Cardiac septum (tissue), 1 donor: Measurements from ENCODE around the gene ZNF280D. TPM values are rescaled to one million over a fixed set of nuclear protein-coding genes. Genes with fewer than 3 reads are reported as not detected.
"Not testable (repeated sequence)": the region's sequence is repeated elsewhere in the genome, so short reads cannot be mapped to it uniquely, and the experiment has no call there.

Source experiments
- DNase-seq: peaks from one replicate; pipeline ENCODE4 v3.0.0-alpha.2; 2020; ENCODE audit warnings: low spot score
- intact Hi-C: fragments of 100-400 bp; cut with DNase I; formaldehyde crosslinking; loops from one replicate; pipeline ENCODE4 v1.14.0; 2022
- long read RNA-seq: library from polyadenylated mRNA; unstranded; transcript quantifications from one replicate; pipeline ENCODE4 v2.0.0, GENCODE V29; 2021
- total RNA-seq: library from RNA; stranded (reverse); fragmentation: NEBNext Ultra II Directional; extraction: Animal tissue kit (Norgen Biotek cat#: 25700); gene quantifications from one replicate; pipeline ENCODE4 v1.2.1, GENCODE V29; 2021
- donor health status: DM: no; HTN: no; CAD: no.

Gene ZNF280D
- total RNA-seq = 34.7 TPM
- long read RNA-seq, partial matches to known transcripts = 2 of 8 reads
- long read RNA-seq, other reads (novel, unspliced or antisense) = 5 of 8 reads

- intact Hi-C loops = loop anchor here (1.0 to 10.0 kb wide), 2 partner anchors 151 to 185 kb away; partner anchors contain the start of gene TCF12
Measured at GRCh38 chr15:56733136-56734012, at the start of gene ZNF280D. ZNF280D (minus strand) TSS chr15:56733509; CDS start chr15:56707109, 26,400 bp downstream.

GRCh38 chr15:56782306-56782705 lies 49.0 kb upstream of the ZNF280D start:
- intact Hi-C loops = no loop called here
- DNase-seq = no peak

More at GRCh38 chr15:56733136-56734012, at the start of gene ZNF280D:
- peak; percentile 94 for DNase-seq

- intact Hi-C loops = no loop called here
- no peak for DNase-seq
Measured at GRCh38 chr15:56781666-56782065, 48.4 kb upstream of the ZNF280D start.

GRCh38 chr15:56780102-56780725 lies 46.9 kb upstream of the ZNF280D start:
- intact Hi-C loops, DNase-seq: not testable (repeated sequence)

GRCh38 chr15:56779449-56779848 lies 46.1 kb upstream of the ZNF280D start:
- DNase-seq, intact Hi-C loops: not testable (repeated sequence)

- DNase-seq = no peak
- intact Hi-C loops = no loop called here
Measured at GRCh38 chr15:56778761-56779160, 45.5 kb upstream of the ZNF280D start.

- intact Hi-C loops = no loop called here
- no peak for DNase-seq
Measured at GRCh38 chr15:56776839-56777238, 43.5 kb upstream of the ZNF280D start.

- intact Hi-C loops = no loop called here
- no peak for DNase-seq
Measured at GRCh38 chr15:56775641-56776040, 42.3 kb upstream of the ZNF280D start.

GRCh38 chr15:56774356-56774755 lies 41.0 kb upstream of the ZNF280D start:
- DNase-seq = no peak
- intact Hi-C loops = no loop called here

- intact Hi-C loops = no loop called here
- DNase-seq = no peak
Measured at GRCh38 chr15:56772868-56773639, 39.7 kb upstream of the ZNF280D start.

- no peak for DNase-seq
- intact Hi-C loops = no loop called here
Measured at GRCh38 chr15:56770173-56770572, 36.9 kb upstream of the ZNF280D start.

- DNase-seq = no peak
- intact Hi-C loops = no loop called here
Measured at GRCh38 chr15:56767315-56767714, 34.0 kb upstream of the ZNF280D start.

GRCh38 chr15:56765251-56765650 lies 31.9 kb upstream of the ZNF280D start:
- no peak for DNase-seq
- intact Hi-C loops = no loop called here

GRCh38 chr15:56763141-56763895 lies 30.0 kb upstream of the ZNF280D start:
- intact Hi-C loops = no loop called here
- no peak for DNase-seq

- no peak for DNase-seq
- intact Hi-C loops = no loop called here
Measured at GRCh38 chr15:56760186-56760585, 26.9 kb upstream of the ZNF280D start.

- intact Hi-C loops = no loop called here
- no peak for DNase-seq
Measured at GRCh38 chr15:56759450-56759845, 26.1 kb upstream of the ZNF280D start.

GRCh38 chr15:56758770-56759449 lies 25.6 kb upstream of the ZNF280D start:
- DNase-seq = no peak
- intact Hi-C loops = no loop called here

- intact Hi-C loops = no loop called here
- no peak for DNase-seq
Measured at GRCh38 chr15:56757875-56758274, 24.6 kb upstream of the ZNF280D start.
